OCI-LY3 (cell line): ENCODE results near the gene PTPRN2.

Experiments
- H2AFZ ChIP-seq: fragments of 200-600, 300-600 bp; shearing (Covaris generic); 2 replicates; pipeline ENCODE4 v1.6.0; 2014; ENCODE audit warnings: antibody characterized with exemption, low read depth, low read length
- H3K27ac ChIP-seq: fragments of 200-600, 300-600 bp; sonication (generic); 2 replicates; pipeline ENCODE4 v1.5.1; 2014; ENCODE audit warnings: mild to moderate bottlenecking, low read length, moderate library complexity, mixed read lengths
- H3K27me3 ChIP-seq: fragments of 200-600, 300-600 bp; sonication (generic); 2 replicates; pipeline ENCODE4 v1.6.1; 2014; ENCODE audit warnings: low read depth, low read length, mixed read lengths
- H3K36me3 ChIP-seq: fragments of 200-600, 300-600 bp; sonication (generic); replicated peaks from 2 replicates; pipeline ENCODE3; 2014; ENCODE audit warnings: low read depth, low read length, mixed read lengths
- H3K4me1 ChIP-seq: fragments of 300-600, 200-600 bp; sonication (generic); 2 replicates; pipeline ENCODE4 v1.6.1; 2014; ENCODE audit warnings: low read length, mixed read lengths
- H3K4me2 ChIP-seq: fragments of 200-600, 300-600 bp; sonication (generic); 2 replicates; pipeline ENCODE4 v1.6.1; 2014; ENCODE audit warnings: low read length, mixed read lengths
- H3K4me3 ChIP-seq: fragments of 300-600, 200-600 bp; sonication (generic); 2 replicates; pipeline ENCODE4 v1.5.1; 2014; ENCODE audit warnings: antibody characterized with exemption, mild to moderate bottlenecking, low read length, moderate library complexity
- H3K79me2 ChIP-seq: fragments of 300-600, 200-600 bp; shearing (Covaris generic); 2 replicates; pipeline ENCODE4 v1.6.1; 2014; ENCODE audit warnings: mild to moderate bottlenecking, low read length, mixed read lengths
- H3K9ac ChIP-seq: fragments of 300-600, 200-600 bp; shearing (Covaris generic); 2 replicates; pipeline ENCODE4 v1.6.0; 2014; ENCODE audit warnings: mild to moderate bottlenecking, low read length, moderate library complexity
- H3K9me3 ChIP-seq: fragments of 200-600, 300-600 bp; shearing (Covaris generic); 2 replicates; pipeline ENCODE4 v1.6.1; 2014; ENCODE audit warnings: low read length, mixed read lengths; ENCODE audit not compliant: insufficient read depth
- H4K20me1 ChIP-seq: fragments of 200-600, 300-600 bp; sonication (generic); 2 replicates; pipeline ENCODE4 v1.6.1; 2016; ENCODE audit warnings: low read length, mixed read lengths; ENCODE audit not compliant: insufficient read depth
- EZH2phosphoT487 ChIP-seq: fragments of 200-600 bp; shearing (Covaris generic); IDR thresholded peaks from 2 replicates; pipeline ENCODE4 v1.6.1; 2018; ENCODE audit warnings: antibody characterized with exemption, mixed run types, low read depth
- TF ChIP-seq, protein P1 (sequence below): fragments of 200-600, 300-600 bp; sonication (generic); IDR thresholded peaks from 2 replicates; pipeline ENCODE4 v1.5.1; 2014; ENCODE audit warnings: antibody characterized with exemption, low read length, low read depth

PTPRN2 gene

DNA sequence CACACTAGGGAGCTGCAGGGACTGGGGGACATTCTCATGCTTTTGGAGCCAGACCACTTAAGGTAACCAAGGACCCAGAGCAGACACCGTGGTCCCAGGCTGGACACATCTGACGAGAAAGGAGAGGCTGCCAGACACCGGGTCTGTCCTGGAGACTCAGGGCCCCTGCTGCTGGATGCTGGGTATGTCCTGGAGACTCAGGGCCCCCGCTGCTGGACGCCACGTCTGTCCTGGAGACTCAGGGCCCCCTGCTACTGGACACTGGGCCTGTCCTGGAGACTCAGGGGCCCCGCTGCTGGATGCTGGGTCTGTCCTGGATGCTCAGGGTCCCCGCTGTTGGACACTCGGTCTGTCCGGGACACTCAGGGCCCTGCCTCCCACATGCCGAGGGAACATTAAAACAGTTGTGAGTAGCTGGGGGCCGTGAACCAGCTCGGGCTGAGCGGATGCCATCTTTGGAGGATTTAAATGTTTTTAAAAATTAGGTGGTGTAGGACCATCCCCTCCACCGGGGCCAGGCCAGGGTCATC lies 1001.1 kb downstream of the PTPRN2 start:
- Histone ChIP-seq H3K4me2 (no peak overlapping the region), H3K27me3 (no peaks in the 10 kb centered on the region)

DNA sequence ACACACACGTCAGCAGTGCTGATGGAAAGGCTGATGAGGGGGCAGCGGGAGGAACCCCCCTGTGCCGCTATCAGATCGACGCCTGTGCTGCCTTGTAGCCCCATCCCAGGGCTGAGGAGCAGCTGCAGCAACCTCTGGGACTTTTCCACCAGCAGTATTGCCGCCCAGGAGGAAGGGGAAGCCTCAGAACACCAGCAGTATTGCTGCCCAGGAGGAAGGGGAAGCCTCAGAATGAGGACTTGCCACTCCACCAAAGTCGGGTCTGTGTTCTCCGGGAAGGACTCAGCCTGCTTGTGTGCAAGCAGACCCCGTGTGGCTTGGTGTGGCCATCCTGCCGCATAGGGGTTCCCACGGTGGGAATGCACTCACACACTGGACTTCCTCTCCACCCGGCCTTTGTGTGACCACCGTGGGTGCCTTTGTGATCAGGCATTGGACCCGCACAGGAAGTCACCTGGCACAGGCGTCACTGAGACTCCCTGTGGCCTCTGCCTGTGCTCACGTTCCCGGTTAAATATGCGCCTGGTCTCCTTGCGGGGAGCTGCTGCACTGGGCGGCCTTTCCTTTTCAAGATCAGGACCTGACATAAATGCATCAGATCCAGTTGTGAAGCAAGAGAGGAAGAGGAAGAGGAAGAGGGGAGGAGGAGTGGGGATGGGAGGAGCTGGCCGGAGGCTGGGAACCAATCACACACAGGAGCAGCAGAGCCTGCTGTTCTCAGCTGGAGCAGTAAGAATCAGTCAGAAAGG lies 1002.3 kb downstream of the PTPRN2 start:
- no peak for TF ChIP-seq EZH2phosphoT487
- TF ChIP-seq, protein P1, sequence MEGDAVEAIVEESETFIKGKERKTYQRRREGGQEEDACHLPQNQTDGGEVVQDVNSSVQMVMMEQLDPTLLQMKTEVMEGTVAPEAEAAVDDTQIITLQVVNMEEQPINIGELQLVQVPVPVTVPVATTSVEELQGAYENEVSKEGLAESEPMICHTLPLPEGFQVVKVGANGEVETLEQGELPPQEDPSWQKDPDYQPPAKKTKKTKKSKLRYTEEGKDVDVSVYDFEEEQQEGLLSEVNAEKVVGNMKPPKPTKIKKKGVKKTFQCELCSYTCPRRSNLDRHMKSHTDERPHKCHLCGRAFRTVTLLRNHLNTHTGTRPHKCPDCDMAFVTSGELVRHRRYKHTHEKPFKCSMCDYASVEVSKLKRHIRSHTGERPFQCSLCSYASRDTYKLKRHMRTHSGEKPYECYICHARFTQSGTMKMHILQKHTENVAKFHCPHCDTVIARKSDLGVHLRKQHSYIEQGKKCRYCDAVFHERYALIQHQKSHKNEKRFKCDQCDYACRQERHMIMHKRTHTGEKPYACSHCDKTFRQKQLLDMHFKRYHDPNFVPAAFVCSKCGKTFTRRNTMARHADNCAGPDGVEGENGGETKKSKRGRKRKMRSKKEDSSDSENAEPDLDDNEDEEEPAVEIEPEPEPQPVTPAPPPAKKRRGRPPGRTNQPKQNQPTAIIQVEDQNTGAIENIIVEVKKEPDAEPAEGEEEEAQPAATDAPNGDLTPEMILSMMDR = no peak
- H3K9me3 ChIP-seq = no peaks in the 10 kb centered on the region
- no peak overlapping the region for H3K9ac ChIP-seq
- no peaks in the 10 kb centered on the region for H3K36me3 ChIP-seq
- no peaks in the 10 kb centered on the region for H4K20me1 ChIP-seq
- no peak overlapping the region for H2AFZ ChIP-seq
- H3K79me2 ChIP-seq = no peaks in the 10 kb centered on the region
- H3K4me3 ChIP-seq = no peak overlapping the region
- H3K27ac ChIP-seq = no peak overlapping the region
- no peak overlapping the region for H3K4me2 ChIP-seq
- no peaks in the 10 kb centered on the region for H3K4me1 ChIP-seq
- H3K27me3 ChIP-seq = no peaks in the 10 kb centered on the region

More for the DNA sequence above, 1001.1 kb downstream of the PTPRN2 start:
- no peaks in the 10 kb centered on the region for H3K36me3 ChIP-seq
- H3K9ac ChIP-seq = no peak overlapping the region
- H3K4me1 ChIP-seq = no peaks in the 10 kb centered on the region
- TF ChIP-seq EZH2phosphoT487 = no peak
- TF ChIP-seq, protein P1 = no peak
- no peak overlapping the region for H3K4me3 ChIP-seq
- no peaks in the 10 kb centered on the region for H4K20me1 ChIP-seq
- H3K79me2 ChIP-seq = no peaks in the 10 kb centered on the region
- no peak overlapping the region for H3K27ac ChIP-seq
- no peaks in the 10 kb centered on the region for H3K9me3 ChIP-seq
- H2AFZ ChIP-seq = no peak overlapping the region

DNA sequence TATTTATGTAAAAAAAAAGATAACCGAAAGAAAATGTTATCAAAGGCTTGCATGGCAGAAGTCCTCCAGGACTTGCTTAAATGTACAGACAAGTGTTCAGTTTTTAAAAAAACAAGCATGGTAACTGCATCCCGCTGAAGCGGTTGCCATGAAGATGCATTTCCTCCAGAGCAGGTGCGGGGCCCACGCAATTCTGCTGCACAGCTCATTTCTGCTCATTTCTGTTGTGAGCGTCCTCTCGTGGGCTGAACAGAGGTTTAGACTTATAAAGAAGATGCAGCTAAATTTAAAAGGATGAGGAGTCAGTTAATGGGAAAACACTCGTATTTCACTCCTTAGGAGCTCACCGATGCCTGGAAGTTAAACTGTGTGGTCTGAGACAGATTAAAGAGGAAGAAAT lies 1003.2 kb downstream of the PTPRN2 start:
- Histone ChIP-seq H3K27ac (no peak overlapping the region), H3K27me3 (no peaks in the 10 kb centered on the region), H3K9ac (no peak overlapping the region), H2AFZ (no peak overlapping the region), H3K36me3 (no peaks in the 10 kb centered on the region), H3K79me2 (no peaks in the 10 kb centered on the region), H3K4me3 (no peak overlapping the region), H3K9me3 (no peaks in the 10 kb centered on the region), H3K4me2 (no peak overlapping the region), H3K4me1 (no peaks in the 10 kb centered on the region), H4K20me1 (no peaks in the 10 kb centered on the region)
- no peak for TF ChIP-seq EZH2phosphoT487
- TF ChIP-seq, protein P1 = no peak

DNA sequence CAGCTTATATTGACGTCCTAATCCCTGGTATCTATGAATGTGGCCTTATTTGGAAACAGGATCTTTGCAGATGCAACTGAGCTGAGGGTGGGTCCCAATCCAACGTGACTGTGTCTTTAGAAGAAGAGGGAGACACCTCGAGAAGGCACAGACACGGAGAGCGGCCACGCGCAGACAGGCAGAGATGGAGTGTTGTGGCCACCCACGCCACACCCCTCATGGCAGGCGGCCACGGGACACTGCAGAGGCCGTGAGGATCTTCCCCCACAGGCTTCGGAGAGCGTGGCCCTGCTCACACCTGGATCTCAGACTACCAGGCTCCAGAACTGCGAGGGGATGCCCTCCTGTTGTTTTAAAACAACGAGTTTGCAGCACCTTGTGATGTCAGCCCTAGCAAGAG lies 1005.9 kb downstream of the PTPRN2 start:
- H3K4me2 ChIP-seq = no peak overlapping the region
- H4K20me1 ChIP-seq = no peaks in the 10 kb centered on the region
- no peak overlapping the region for H3K27ac ChIP-seq
- TF ChIP-seq EZH2phosphoT487 = no peak
- TF ChIP-seq, protein P1 = no peak
- no peaks in the 10 kb centered on the region for H3K79me2 ChIP-seq
- H3K4me3 ChIP-seq = no peak overlapping the region
- no peak overlapping the region for H3K9ac ChIP-seq
- no peak overlapping the region for H2AFZ ChIP-seq
- H3K36me3 ChIP-seq = no peaks in the 10 kb centered on the region
- H3K27me3 ChIP-seq = no peaks in the 10 kb centered on the region
- H3K4me1 ChIP-seq = no peaks in the 10 kb centered on the region
- no peaks in the 10 kb centered on the region for H3K9me3 ChIP-seq
